Natural killer cell (primary cell): ENCODE measurements around the gene CYP26B1. TPM values are rescaled to one million over a fixed set of nuclear protein-coding genes. Genes with fewer than 3 reads are reported as not detected.

ENCODE experiments used
- ATAC-seq, 3 donors: fragments of 150-1000 bp in 2 of 3; fragments of 200-7000 bp in 1 of 3; cut with Tn5 transposase; 1 replicate in 1 of 3; 2 replicates in 2 of 3; pipeline ENCODE4 v1.10.0; 2021; ENCODE audit warnings: mild to moderate bottlenecking in 2 of 3, moderate library complexity in 2 of 3
- DNase-seq, 2 donors: peaks; one replicate each; pipeline versions ENCODE4 v3.0.0 to v3.0.0-alpha.2; 2013 to 2021; ENCODE audit warnings: mixed read lengths in 1 of 2
- H3K27ac ChIP-seq: one replicate; pipeline ENCODE4 v1.5.1; 2013; ENCODE audit warnings: mild to moderate bottlenecking, low read length
- H3K27me3 ChIP-seq: one replicate; pipeline ENCODE4 v1.6.1; 2013; ENCODE audit warnings: low read length; ENCODE audit not compliant: control insufficient read depth, insufficient read depth
- H3K36me3 ChIP-seq: one replicate; pipeline ENCODE4 v1.6.1; 2013; ENCODE audit warnings: low read length; ENCODE audit not compliant: control insufficient read depth, insufficient read depth
- H3K4me1 ChIP-seq: one replicate; pipeline ENCODE4 v1.6.1; 2013; ENCODE audit warnings: low read length; ENCODE audit not compliant: control insufficient read depth, insufficient read depth
- H3K4me3 ChIP-seq: one replicate; pipeline ENCODE4 v1.5.1; 2013; ENCODE audit warnings: low read length
- H3K9me3 ChIP-seq: one replicate; pipeline ENCODE4 v1.6.1; 2013; ENCODE audit warnings: low read length; ENCODE audit not compliant: control insufficient read depth, insufficient read depth
- H3K27ac Mint-ChIP-seq, 2 donors: one replicate each; pipeline ENCODE4 v1.8.0; 2022; ENCODE audit warnings: mild to moderate bottlenecking in 2 of 2, mixed read lengths in 2 of 2, moderate library complexity in 1 of 2
- H3K27me3 Mint-ChIP-seq, 2 donors: one replicate each; pipeline ENCODE4 v1.8.0; 2022; ENCODE audit warnings: low read depth in 2 of 2, mixed read lengths in 2 of 2
- H3K36me3 Mint-ChIP-seq: one replicate; pipeline ENCODE4 v1.8.0; 2022; ENCODE audit warnings: mixed read lengths
- H3K4me1 Mint-ChIP-seq, 2 donors: one replicate each; pipeline ENCODE4 v1.8.0; 2022; ENCODE audit warnings: mixed read lengths in 2 of 2
- H3K4me3 Mint-ChIP-seq: one replicate; pipeline ENCODE4 v1.8.0; 2022; ENCODE audit warnings: mild to moderate bottlenecking, moderate library complexity, mixed read lengths
- H3K9me3 Mint-ChIP-seq, 2 donors: one replicate each; pipeline ENCODE4 v1.8.0; 2022; ENCODE audit warnings: mixed read lengths in 2 of 2
- CTCF ChIP-seq: fragments of 200-600 bp; IDR thresholded peaks from one replicate; pipeline ENCODE4 v1.8.0; 2022; ENCODE audit warnings: antibody characterized with exemption
- WGBS: methylation state at CpG from one replicate; pipeline ENCODE4 v1.1.7; 2013; ENCODE audit warnings: missing lambda C conversion rate; ENCODE audit not compliant: insufficient coverage; 5-methylcytosine and 5-hydroxymethylcytosine counted together
- intact Hi-C: fragments of 100-400 bp; cut with micrococcal nuclease; formaldehyde crosslinking; loops from one replicate; pipeline ENCODE4 v1.14.2; 2022
- total RNA-seq, 4 donors: library from RNA; stranded (reverse); fragments of 120-200 nt in 1 of 4; gene quantifications; one replicate each; pipeline versions ENCODE4 v1.2.3 to v1.2.4, GENCODE V29; 2013 to 2022

CYP26B1 gene
- total RNA-seq, 3 donors from 2014 or later (not counting 1 experiment from before 2014, with no cell fraction given), result not detected

GRCh38 chr2:72138921-72139381 is 8.7 kb downstream of the CYP26B1 start:
- Histone ChIP-seq H3K27ac (no peak overlapping the region), H3K4me1 (peaks cover 9% of the 10 kb centered on the region), H3K36me3 (no peaks in the 10 kb centered on the region), H3K9me3 (no peaks in the 10 kb centered on the region), H3K27me3 (peaks cover 5% of the 10 kb centered on the region), H3K4me3 (no peak overlapping the region)
- Mint-ChIP-seq H3K9me3 (no peaks in the 10 kb centered on the region), H3K27ac (no peak overlapping the region), H3K27me3 (peaks cover 11 to 12% of the 10 kb centered on the region in 2 donors), H3K4me1 (peaks cover 0 to 4% of the 10 kb centered on the region in 2 donors), H3K36me3 (no peaks in the 10 kb centered on the region), H3K4me3 (no peak overlapping the region)
- DNase-seq, result no peak
- intact Hi-C loops, result loop anchor here (5.0 kb wide), 1 partner anchor 592 kb away; no protein-coding TSS in a partner anchor
- 88% methylated on average over 14 of the region's 14 CpGs for WGBS
- no peak for TF ChIP-seq CTCF
- ATAC-seq, result no peak

- Histone ChIP-seq H3K9me3 (no peaks in the 10 kb centered on the region), H3K27me3 (no peaks in the 10 kb centered on the region), H3K4me1 (peaks cover 6% of the 10 kb centered on the region), H3K4me3 (no peak overlapping the region), H3K36me3 (no peaks in the 10 kb centered on the region), H3K27ac (no peak overlapping the region)
- peaks cover 0 to 4% of the 10 kb centered on the region in 2 donors for H3K4me1 Mint-ChIP-seq
- peaks cover 5 to 6% of the 10 kb centered on the region in 2 donors for H3K27me3 Mint-ChIP-seq
- WGBS, result 87% methylated on average over 24 of the region's 24 CpGs
- no peaks in the 10 kb centered on the region for H3K36me3 Mint-ChIP-seq
- intact Hi-C loops, result loop anchor here (5.0 kb wide), 1 partner anchor 591 kb away; no protein-coding TSS in a partner anchor
- H3K9me3 Mint-ChIP-seq, result no peaks in the 10 kb centered on the region
- DNase-seq, result no peak
- no peak overlapping the region for H3K4me3 Mint-ChIP-seq
- no peak for TF ChIP-seq CTCF
- ATAC-seq, result no peak
- no peak overlapping the region for H3K27ac Mint-ChIP-seq
Measured at GRCh38 chr2:72138011-72138881, 9.4 kb downstream of the CYP26B1 start.

- intact Hi-C loops, result loop anchor here (5.0 kb wide), 1 partner anchor 590 kb away; no protein-coding TSS in a partner anchor
- Mint-ChIP-seq H3K4me1 (peaks cover 0 to 4% of the 10 kb centered on the region in 2 donors), H3K9me3 (no peaks in the 10 kb centered on the region), H3K4me3 (no peak overlapping the region), H3K27ac (no peak overlapping the region), H3K27me3 (peaks cover 4 to 5% of the 10 kb centered on the region in 2 donors), H3K36me3 (no peaks in the 10 kb centered on the region)
- ATAC-seq (peak; percentile 40 to 81 (median 53)), DNase-seq (peak; percentile 36 to 64)
- TF ChIP-seq CTCF, result peak; percentile 73
- Histone ChIP-seq H3K36me3 (no peaks in the 10 kb centered on the region), H3K27me3 (no peaks in the 10 kb centered on the region), H3K27ac (no peak overlapping the region), H3K4me1 (peaks cover 6% of the 10 kb centered on the region), H3K4me3 (no peak overlapping the region), H3K9me3 (no peaks in the 10 kb centered on the region)
- 16% methylated on average over 10 of the region's 10 CpGs for WGBS
Measured at GRCh38 chr2:72137498-72138010, 10.1 kb downstream of the CYP26B1 start.
